OCI-LY3 (cell line): Measurements from ENCODE around the gene ACOXL.

Source experiments
- H2AFZ ChIP-seq: fragments of 200-600, 300-600 bp; shearing (Covaris generic); 2 replicates; pipeline ENCODE4 v1.6.0; 2014; ENCODE audit warnings: antibody characterized with exemption, low read depth, low read length
- H3K27ac ChIP-seq: fragments of 200-600, 300-600 bp; sonication (generic); 2 replicates; pipeline ENCODE4 v1.5.1; 2014; ENCODE audit warnings: mild to moderate bottlenecking, low read length, moderate library complexity, mixed read lengths
- H3K27me3 ChIP-seq: fragments of 200-600, 300-600 bp; sonication (generic); 2 replicates; pipeline ENCODE4 v1.6.1; 2014; ENCODE audit warnings: low read depth, low read length, mixed read lengths
- H3K36me3 ChIP-seq: fragments of 200-600, 300-600 bp; sonication (generic); replicated peaks from 2 replicates; pipeline ENCODE3; 2014; ENCODE audit warnings: low read depth, low read length, mixed read lengths
- H3K4me1 ChIP-seq: fragments of 300-600, 200-600 bp; sonication (generic); 2 replicates; pipeline ENCODE4 v1.6.1; 2014; ENCODE audit warnings: low read length, mixed read lengths
- H3K4me2 ChIP-seq: fragments of 200-600, 300-600 bp; sonication (generic); 2 replicates; pipeline ENCODE4 v1.6.1; 2014; ENCODE audit warnings: low read length, mixed read lengths
- H3K4me3 ChIP-seq: fragments of 300-600, 200-600 bp; sonication (generic); 2 replicates; pipeline ENCODE4 v1.5.1; 2014; ENCODE audit warnings: antibody characterized with exemption, mild to moderate bottlenecking, low read length, moderate library complexity
- H3K79me2 ChIP-seq: fragments of 300-600, 200-600 bp; shearing (Covaris generic); 2 replicates; pipeline ENCODE4 v1.6.1; 2014; ENCODE audit warnings: mild to moderate bottlenecking, low read length, mixed read lengths
- H3K9ac ChIP-seq: fragments of 300-600, 200-600 bp; shearing (Covaris generic); 2 replicates; pipeline ENCODE4 v1.6.0; 2014; ENCODE audit warnings: mild to moderate bottlenecking, low read length, moderate library complexity
- H3K9me3 ChIP-seq: fragments of 200-600, 300-600 bp; shearing (Covaris generic); 2 replicates; pipeline ENCODE4 v1.6.1; 2014; ENCODE audit warnings: low read length, mixed read lengths; ENCODE audit not compliant: insufficient read depth
- H4K20me1 ChIP-seq: fragments of 200-600, 300-600 bp; sonication (generic); 2 replicates; pipeline ENCODE4 v1.6.1; 2016; ENCODE audit warnings: low read length, mixed read lengths; ENCODE audit not compliant: insufficient read depth
- CTCF ChIP-seq: fragments of 200-600, 300-600 bp; sonication (generic); IDR thresholded peaks from 2 replicates; pipeline ENCODE4 v1.5.1; 2014; ENCODE audit warnings: antibody characterized with exemption, low read length, low read depth
- EZH2phosphoT487 ChIP-seq: fragments of 200-600 bp; shearing (Covaris generic); IDR thresholded peaks from 2 replicates; pipeline ENCODE4 v1.6.1; 2018; ENCODE audit warnings: antibody characterized with exemption, mixed run types, low read depth

The ACOXL gene

GRCh38 chr2:110873597-110874452 is 141.5 kb downstream of the ACOXL start:
- H2AFZ ChIP-seq, result no peak overlapping the region
- peaks cover 16% of the 10 kb centered on the region for H3K4me1 ChIP-seq
- H3K4me2 ChIP-seq, result no peak overlapping the region
- no peak overlapping the region for H3K4me3 ChIP-seq
- TF ChIP-seq EZH2phosphoT487 (no peak), CTCF (no peak)
- H3K27ac ChIP-seq, result no peak overlapping the region
- H3K36me3 ChIP-seq, result no peaks in the 10 kb centered on the region
- H4K20me1 ChIP-seq, result peaks cover 42% of the 10 kb centered on the region
- H3K9ac ChIP-seq, result no peak overlapping the region
- H3K27me3 ChIP-seq, result peaks cover 91% of the 10 kb centered on the region
- peaks cover 3% of the 10 kb centered on the region; the same call in 1 of the 2 replicates for H3K9me3 ChIP-seq
- H3K79me2 ChIP-seq, result no peaks in the 10 kb centered on the region

- H3K27me3 ChIP-seq, result peaks cover 87% of the 10 kb centered on the region
- no peaks in the 10 kb centered on the region for H3K79me2 ChIP-seq
- H3K9ac ChIP-seq, result no peak overlapping the region
- peaks cover 16% of the 10 kb centered on the region for H3K4me1 ChIP-seq
- peak overlapping the region; percentile 58 for H3K4me2 ChIP-seq
- TF ChIP-seq CTCF (no peak), EZH2phosphoT487 (no peak)
- peaks cover 34% of the 10 kb centered on the region for H4K20me1 ChIP-seq
- H3K36me3 ChIP-seq, result no peaks in the 10 kb centered on the region
- no peak overlapping the region for H2AFZ ChIP-seq
- H3K9me3 ChIP-seq, result peaks cover 3% of the 10 kb centered on the region
- peak overlapping the region; percentile 32; the same call in 1 of the 2 replicates for H3K4me3 ChIP-seq
- no peak overlapping the region for H3K27ac ChIP-seq
Observed at GRCh38 chr2:110874453-110875383, 142.3 kb downstream of the ACOXL start.

- no peak for TF ChIP-seq EZH2phosphoT487
- TF ChIP-seq CTCF, result no peak
- Histone ChIP-seq H3K4me2 (peak overlapping the region; percentile 58), H3K9ac (no peak overlapping the region), H3K4me3 (no peak overlapping the region), H4K20me1 (peaks cover 28% of the 10 kb centered on the region), H3K27me3 (peaks cover 84% of the 10 kb centered on the region), H3K79me2 (no peaks in the 10 kb centered on the region), H3K27ac (no peak overlapping the region), H3K9me3 (peaks cover 3% of the 10 kb centered on the region), H3K4me1 (peaks cover 16% of the 10 kb centered on the region), H2AFZ (no peak overlapping the region), H3K36me3 (no peaks in the 10 kb centered on the region)
Observed at GRCh38 chr2:110875384-110875725, 143.0 kb downstream of the ACOXL start.
